OCI-LY1 (cell line): ENCODE results near the gene NR6A1.

ENCODE experiments used
- CTCF ChIP-seq: fragments of 200-600 bp; sonication (generic), shearing (Covaris generic); IDR thresholded peaks from 2 replicates; pipeline ENCODE4 v1.5.1; 2017; ENCODE audit warnings: mild to moderate bottlenecking, antibody characterized with exemption, low read length, moderate library complexity, mixed read lengths
- EZH2 ChIP-seq: fragments of 200-600 bp; sonication (generic), shearing (Covaris generic); IDR thresholded peaks from 2 replicates; pipeline ENCODE4 v1.8.0; 2017; ENCODE audit warnings: borderline replicate concordance, mixed run types, mild to moderate bottlenecking, antibody characterized with exemption, low read length, moderate library complexity, mixed read lengths

- TF ChIP-seq CTCF (peak; percentile 66), EZH2 (no peak)
These were observed 6.0 kb upstream of the NR6A1 start, which contains the start of gene OLFML2A for GRCh38 chr9:124776954-124777648.
